H1 (cell line): ENCODE results near the gene MYO15B. TPM values are rescaled to one million over a fixed set of nuclear protein-coding genes. Genes with fewer than 3 reads are reported as not detected.

ENCODE experiments used
- ATF2 ChIP-seq: IDR thresholded peaks from 2 replicates; pipeline ENCODE4 v1.6.1; 2012; ENCODE audit warnings: low read length, inconsistent platforms
- BRCA1 ChIP-seq: IDR thresholded peaks from 2 replicates; pipeline ENCODE4 v1.6.1; 2012; ENCODE audit warnings: low read depth, low read length, improper control_type of control experiment
- EGR1 ChIP-seq: IDR thresholded peaks from 2 replicates; pipeline ENCODE4 v1.6.1; 2011; ENCODE audit warnings: low read depth, low read length, borderline replicate concordance
- EP300 ChIP-seq, 2 experiments: IDR thresholded peaks; 1 replicate in 1 of 2; 2 replicates in 1 of 2; pipeline ENCODE4 v1.6.1; 2011 to 2012; ENCODE audit warnings: low read depth in 2 of 2, low read length in 2 of 2, mild to moderate bottlenecking in 2 of 2, borderline replicate concordance in 1 of 2, inconsistent platforms in 1 of 2, moderate library complexity in 1 of 2
- MAFK ChIP-seq: IDR thresholded peaks from 2 replicates; pipeline ENCODE4 v1.6.1; 2012; ENCODE audit warnings: low read depth, mild to moderate bottlenecking, improper control_type of control experiment, low read length
- NRF1 ChIP-seq: IDR thresholded peaks from 2 replicates; pipeline ENCODE4 v1.6.1; 2011; ENCODE audit warnings: mild to moderate bottlenecking, low read depth, low read length, improper control_type of control experiment
- POLR2A ChIP-seq, 2 experiments: IDR thresholded peaks; 1 replicate in 1 of 2; 2 replicates in 1 of 2; pipeline ENCODE4 v1.6.1; 2011; ENCODE audit warnings: low read depth in 2 of 2, low read length in 2 of 2, mild to moderate bottlenecking in 2 of 2; ENCODE audit errors: control extremely low read depth in 1 of 2
- RAD21 ChIP-seq, 2 experiments: IDR thresholded peaks in 1 of 2; conservative IDR thresholded peaks in 1 of 2; 2 replicates each; pipeline ENCODE4 v1.6.1; 2011; ENCODE audit warnings: low read depth in 2 of 2, low read length in 2 of 2, improper control_type of control experiment in 1 of 2, inconsistent platforms in 1 of 2, mild to moderate bottlenecking in 1 of 2, moderate library complexity in 1 of 2
- RFX5 ChIP-seq: IDR thresholded peaks from 2 replicates; pipeline ENCODE4 v1.6.1; 2011; ENCODE audit warnings: low read depth, low read length, improper control_type of control experiment, borderline replicate concordance
- RXRA ChIP-seq: IDR thresholded peaks from 2 replicates; pipeline ENCODE4 v1.6.1; 2011; ENCODE audit warnings: low read depth, mild to moderate bottlenecking, low read length, moderate library complexity; ENCODE audit not compliant: insufficient read depth
- SIX5 ChIP-seq: IDR thresholded peaks from 2 replicates; pipeline ENCODE4 v1.6.1; 2011; ENCODE audit warnings: mild to moderate bottlenecking, low read depth, low read length
- SRF ChIP-seq: IDR thresholded peaks from 2 replicates; pipeline ENCODE4 v1.6.1; 2011; ENCODE audit warnings: mild to moderate bottlenecking, low read depth, low read length, moderate library complexity
- polyA plus RNA-seq, 7 experiments: library from polyadenylated mRNA; depleted of rRNA in 3 of 7; stranded (reverse) in 5 of 7; unstranded in 2 of 7; fragments of >200 nt in 5 of 7; fragments of 200-250 nt in 2 of 7; gene quantifications; 1 replicate in 5 of 7; 2 replicates in 1 of 7; 4 replicates in 1 of 7; pipeline versions ENCODE4 v1.2.1 to v1.2.3, GENCODE V29; 2011 to 2013; ENCODE audit warnings: missing spikeins in 2 of 7, mixed read lengths in 2 of 7
- total RNA-seq: library from RNA; stranded (reverse); fragmentation: NEBNext Ultra II Directional; extraction: Animal tissue kit (Norgen Biotek cat#: 25700); gene quantifications from 2 replicates; pipeline ENCODE4 v1.2.1, GENCODE V29; 2021

The MYO15B gene
- total and polyA plus RNA-seq, 2 of the 8 experiments (the other 6 are each of a cell fraction or from before 2014, with no cell fraction given) = 7.1 to 11.2 TPM

- peak; percentile 70 for TF ChIP-seq SIX5
- peak; percentile 23 to 46; a peak in 3 of 4 replicates for TF ChIP-seq RAD21 (IDR thresholded peaks at IDR 0.05 in 1 of 2, conservative IDR thresholded peaks at IDR 0.05 in 1 of 2; ENCODE audit: low read depth in 2 of 2, low read length in 2 of 2)
- TF ChIP-seq RFX5 = no peak
- TF ChIP-seq RXRA = no peak
- TF ChIP-seq EP300 (IDR thresholded peaks at IDR 0.05; ENCODE audit: borderline replicate concordance in 1 of 2, low read depth in 2 of 2, low read length in 2 of 2) = no peak
- TF ChIP-seq ATF2 = no peak
- no peak for TF ChIP-seq SRF
- no peak for TF ChIP-seq BRCA1
- no peak for TF ChIP-seq MAFK
- no peak for TF ChIP-seq NRF1
- no peak for TF ChIP-seq POLR2A (IDR thresholded peaks at IDR 0.05; ENCODE audit: control extremely low read depth in 1 of 2, low read depth in 2 of 2, low read length in 2 of 2)
- TF ChIP-seq EGR1 = no peak
Measured at GRCh38 chr17:75633486-75634375, 46.1 kb downstream of the MYO15B start (continued).
